GM18861 (cell line): ENCODE data around the gene IGHMBP2.

Experiments used
- ATAC-seq: cut with Tn5 transposase; IDR thresholded peaks from one replicate; pipeline ENCODE4 v1.9.1; 2021; ENCODE audit not compliant: unreplicated experiment

Gene IGHMBP2

DNA sequence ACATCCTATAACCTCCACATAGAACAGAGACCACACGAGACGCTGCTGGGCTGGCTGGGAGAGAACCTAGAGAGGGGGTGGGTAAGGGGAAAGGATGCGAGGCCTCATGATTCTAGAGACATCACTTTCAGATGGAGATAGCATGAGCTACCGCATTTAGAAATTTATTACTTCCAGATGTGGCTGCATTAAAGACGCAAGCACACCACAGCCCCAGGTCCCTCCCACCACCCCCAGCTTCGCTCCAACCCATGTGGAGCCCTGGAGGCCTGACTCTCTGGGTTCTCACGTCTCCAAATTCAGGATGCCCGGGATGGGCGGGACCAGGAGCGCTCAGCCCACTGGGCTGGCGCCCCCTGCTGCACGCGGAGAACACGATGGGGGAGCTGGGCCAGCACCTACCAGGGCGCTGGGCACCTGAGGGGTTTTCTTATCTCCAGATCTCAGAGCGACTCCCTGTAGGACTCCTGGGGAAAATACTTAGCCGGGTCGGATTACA is 13.7 kb upstream of the IGHMBP2 start:
- no peak for ATAC-seq

DNA sequence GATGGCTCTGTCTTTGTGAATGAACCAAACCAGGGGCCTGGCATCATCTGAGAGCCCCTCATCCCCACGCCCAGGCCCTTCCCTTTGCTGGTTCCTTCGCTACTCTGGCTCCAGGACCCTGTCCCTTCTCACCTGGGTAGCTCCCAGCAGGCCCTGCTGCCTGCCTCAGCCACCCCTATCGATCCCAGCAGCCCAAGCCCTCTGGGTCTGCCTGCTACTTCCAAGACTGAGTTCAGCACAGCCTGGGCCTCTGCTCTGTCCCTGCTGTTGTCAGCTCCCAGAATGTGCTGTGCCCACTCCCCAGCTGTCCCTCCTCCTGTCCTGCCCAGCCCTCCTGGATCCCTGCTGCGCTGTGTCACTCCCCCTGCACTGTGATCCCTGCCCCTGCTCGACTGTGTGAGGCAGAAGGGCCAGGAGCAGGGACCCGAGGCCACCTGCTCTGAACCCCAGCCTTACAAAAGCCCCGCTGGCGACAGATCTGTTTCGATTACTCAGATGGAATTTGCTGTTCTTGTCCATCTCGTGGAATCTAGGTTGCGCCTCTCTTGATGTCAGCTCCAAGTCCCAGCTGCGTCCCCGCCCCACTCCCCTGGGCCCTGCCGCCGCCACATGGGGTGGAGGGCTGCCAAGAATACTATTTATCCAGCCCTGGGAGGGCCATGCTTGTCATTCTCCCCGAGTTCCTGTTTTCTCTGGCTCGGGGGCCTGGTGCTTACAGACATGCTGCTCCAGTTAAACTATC is 13.0 kb upstream of the IGHMBP2 start:
- ATAC-seq, result no peak

DNA sequence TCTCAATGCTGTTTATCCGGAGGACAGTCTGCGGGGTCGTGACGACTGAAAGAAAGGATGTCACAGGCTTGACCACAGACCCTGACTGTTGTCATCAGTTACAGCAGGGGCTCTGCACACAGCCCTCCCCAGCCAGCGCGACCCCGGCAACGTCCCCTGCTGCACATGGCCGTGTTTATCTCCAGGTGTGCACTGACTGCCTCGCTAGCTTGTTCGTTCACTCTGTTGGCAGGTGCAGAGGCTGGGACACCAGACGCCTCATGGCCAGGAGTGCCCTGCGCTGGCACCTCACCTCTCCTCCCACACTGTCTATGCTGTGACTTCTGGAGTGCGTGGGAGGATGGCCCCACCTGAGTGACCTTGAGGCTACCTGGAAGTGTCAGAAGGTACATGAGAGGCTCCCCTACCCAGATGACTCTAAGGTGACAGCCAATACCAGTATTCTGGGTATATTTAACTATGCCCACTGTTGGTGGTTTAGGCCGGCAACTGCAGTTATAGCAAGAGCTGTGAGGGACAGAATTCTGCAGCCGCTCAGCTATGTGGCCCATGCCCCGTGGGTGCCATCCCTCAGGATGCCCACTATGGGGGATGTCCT is 12.2 kb upstream of the IGHMBP2 start:
- no peak for ATAC-seq

DNA sequence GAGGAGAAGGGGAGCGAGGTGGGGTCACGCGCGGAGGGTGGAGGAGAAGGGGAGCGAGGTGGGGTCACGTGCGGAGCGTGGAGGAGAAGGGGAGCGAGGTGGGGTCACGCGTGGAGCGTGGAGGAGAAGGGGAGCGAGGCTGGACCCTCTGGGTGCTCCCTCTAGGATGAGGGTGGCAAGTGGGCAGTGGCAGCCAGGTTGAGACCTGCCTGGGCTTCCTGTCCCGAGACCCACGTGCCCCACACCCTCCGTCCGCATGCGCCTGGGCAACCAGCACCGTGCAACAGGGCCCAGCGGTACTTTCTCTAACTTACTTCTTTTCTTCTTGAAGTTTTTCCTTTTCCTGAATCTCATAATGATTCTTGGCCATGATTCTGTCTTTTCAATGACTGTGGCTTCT is 11.1 kb upstream of the IGHMBP2 start:
- ATAC-seq, result no peak

DNA sequence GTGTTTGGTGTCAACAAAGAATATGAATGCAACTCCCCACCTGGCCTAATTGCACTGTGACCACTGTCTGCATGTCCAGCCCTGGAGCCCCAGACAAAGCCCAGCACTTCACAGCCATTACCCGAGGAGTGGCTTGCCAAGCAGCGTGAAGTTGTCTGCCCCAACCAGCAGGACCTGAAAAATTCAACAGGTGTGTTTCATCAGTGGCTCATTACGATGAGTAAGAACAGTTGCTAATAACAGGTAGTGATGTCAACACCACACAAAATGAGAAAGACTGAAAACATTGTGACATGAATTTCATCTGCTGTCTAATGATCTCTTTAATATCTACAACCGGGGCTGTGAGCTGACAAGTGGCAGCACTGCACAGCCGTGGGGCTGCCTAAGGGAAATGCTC is 10.4 kb upstream of the IGHMBP2 start:
- no peak for ATAC-seq

DNA sequence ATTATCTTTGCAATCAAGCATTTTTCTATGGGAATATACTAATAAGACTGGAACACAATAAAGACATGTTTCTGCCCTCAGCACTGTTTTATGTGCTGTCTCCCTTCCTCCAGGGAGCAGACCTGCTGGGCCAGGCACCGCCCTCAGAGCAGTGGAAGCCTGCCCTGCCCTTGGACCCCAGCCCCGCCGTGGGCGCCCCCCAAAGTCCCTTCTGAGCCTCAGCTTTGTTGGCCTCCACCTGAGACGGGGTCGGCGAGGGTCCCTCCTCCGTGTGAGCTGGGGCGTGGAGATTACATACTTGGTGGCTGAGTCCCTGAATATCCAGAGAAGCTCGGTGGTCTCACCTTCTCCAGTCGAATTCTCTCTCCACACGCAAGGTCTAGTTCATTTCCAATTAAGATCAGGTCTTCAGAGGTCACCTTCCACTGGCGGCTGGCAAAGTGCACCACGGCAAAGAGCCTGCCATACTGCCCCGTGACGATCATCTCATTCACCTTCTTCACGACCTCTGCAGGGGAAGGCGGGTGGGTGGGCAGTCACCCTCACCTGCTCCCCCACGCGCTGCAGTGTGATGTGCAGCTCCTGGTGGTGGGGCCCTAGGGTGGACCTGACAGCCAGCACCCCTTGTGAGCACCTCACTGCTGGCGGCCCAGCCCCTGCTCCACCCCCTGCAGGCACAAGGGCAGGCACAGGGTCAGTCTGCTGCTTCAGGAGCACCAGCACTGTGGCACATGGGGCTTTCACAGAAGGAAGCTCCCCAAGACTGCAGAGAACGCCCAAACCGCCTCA is 7.3 kb upstream of the IGHMBP2 start:
- no peak for ATAC-seq

DNA sequence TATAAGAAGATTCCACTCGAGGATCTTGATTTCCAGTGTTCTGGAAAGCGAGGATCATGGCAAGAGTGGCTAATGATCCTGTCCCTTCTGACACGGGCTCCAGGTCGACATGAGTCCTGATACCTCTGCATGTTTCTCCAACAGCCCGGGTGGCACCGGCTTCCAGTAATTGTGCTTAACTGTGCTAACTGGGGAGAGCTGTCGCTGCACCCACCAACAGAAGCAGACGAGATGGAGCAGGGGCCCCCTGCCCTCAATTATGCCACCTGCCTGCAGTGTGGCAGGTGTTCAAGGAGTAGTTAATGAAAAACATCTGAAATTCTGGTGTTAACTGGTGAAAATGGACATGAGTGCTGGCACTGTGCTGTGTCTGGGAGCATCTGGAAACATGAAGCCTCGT is 6.2 kb upstream of the IGHMBP2 start:
- no peak for ATAC-seq

DNA sequence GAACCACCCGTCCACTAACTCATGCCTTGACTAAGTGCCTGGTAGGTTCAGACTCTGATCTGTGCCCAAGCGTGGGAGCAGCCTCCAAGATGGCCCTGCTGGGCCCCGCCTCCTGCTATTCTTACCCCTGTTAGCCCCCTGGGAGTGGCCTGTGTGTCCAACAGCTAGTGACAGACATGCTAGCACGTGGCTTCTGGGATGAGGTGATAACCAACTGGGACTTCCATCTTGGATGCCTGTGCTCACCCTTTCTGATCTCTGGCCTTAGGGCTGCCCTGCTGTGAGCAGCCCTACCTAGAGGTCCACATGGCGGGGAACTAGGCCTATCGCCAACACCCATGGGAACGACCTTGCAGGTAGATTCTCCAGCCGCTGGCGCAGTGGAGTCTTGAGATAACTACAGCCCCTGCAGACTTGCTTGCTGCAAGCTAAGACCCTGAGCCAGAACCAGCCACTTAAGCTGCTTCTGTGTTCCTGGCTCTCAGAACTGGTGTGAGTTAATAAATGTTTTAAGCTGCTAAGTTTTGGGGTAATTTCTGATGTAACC is 2.8 kb upstream of the IGHMBP2 start:
- no peak for ATAC-seq

DNA sequence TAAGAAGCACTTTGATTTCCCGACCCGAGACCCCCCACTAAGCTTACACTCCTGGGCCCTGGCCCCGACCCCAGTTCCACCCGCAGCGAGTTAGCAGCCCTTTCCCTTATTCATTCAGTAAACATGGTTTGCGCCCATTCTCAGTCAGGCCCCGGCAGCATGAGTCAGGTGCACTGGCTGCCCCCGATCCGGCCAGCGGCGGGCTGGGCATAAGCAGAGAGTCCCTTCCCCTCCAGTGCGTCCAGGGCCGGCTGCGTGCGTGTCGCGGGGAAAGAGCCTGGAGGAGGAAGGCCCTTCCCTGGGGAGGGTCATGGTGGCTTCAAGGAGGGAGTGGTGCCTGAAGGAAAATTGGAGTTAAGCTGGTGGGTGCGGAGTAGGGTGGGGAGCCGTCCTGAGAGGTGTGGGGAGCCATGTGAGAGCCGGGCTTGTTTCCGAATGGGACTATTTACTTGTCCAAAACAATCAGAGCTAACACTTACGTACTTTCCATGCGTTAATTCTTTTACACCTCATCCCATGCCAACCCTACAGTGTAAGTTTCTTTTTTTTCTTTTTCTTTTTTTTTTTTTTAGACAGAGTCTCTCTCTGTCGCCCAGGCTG is 657 bp downstream of the IGHMBP2 start:
- no peak for ATAC-seq

DNA sequence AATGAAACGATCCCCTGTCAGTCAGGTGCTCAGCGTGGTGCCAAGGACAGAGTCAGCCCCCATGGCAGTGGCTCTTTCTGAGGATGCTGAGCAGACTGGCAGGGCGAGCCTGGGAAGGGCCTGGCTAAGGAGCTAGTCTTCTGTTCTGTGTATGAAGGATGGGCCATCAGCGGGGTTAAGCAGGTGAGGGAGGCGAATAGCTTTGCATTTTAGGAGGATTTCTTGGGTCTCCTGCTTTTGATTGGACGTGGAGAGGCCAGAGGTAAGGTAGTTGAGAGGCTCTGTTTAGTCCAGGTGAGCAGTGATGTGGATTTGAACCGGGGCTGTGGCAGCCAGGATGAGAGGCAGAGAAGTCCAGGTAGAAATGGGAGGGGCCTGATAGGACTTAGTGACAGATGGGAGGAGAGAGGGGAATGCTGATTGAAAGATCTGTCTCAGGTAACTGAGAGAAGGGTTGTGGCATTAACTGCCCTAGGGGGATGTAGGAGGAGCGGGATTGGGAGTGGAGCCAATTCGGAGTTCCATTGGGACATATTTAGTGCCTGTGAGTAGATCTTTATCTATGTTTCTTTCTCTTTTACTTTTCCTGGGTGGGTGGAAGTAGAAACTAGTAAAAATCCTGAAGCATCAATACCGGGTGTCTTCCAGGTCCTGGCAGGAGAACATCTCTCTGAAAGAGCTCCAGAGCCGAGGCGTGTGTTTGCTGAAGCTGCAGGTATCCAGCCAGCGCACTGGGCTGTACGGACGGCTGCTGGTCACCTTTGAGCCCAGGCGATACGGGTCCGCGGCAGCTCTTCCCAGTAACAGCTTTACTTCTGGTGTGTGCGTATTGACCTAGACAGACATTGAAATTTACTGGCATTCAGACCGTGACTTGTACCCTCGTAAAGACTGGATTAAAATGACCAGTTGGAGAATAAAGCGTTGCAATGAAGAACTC is 2.0 kb downstream of the IGHMBP2 start:
- ATAC-seq, result no peak

DNA sequence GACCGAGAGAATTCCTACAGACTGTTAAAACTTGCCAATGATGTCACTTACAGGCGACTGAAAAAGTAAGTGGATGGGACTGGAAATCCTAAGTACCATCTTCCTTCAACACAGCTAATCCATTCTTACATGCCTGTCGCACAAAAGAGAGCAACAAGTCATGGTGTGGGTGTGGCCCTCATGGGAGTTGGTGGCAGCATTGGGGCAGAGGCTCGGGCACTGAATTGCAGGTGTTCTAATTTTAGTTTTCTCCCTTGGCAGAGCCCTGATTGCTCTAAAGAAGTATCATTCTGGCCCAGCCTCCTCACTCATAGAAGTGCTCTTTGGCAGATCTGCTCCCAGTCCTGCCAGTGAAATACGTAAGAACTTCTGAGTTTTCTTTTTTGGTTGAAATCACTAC is 4.6 kb downstream of the IGHMBP2 start:
- no peak for ATAC-seq

DNA sequence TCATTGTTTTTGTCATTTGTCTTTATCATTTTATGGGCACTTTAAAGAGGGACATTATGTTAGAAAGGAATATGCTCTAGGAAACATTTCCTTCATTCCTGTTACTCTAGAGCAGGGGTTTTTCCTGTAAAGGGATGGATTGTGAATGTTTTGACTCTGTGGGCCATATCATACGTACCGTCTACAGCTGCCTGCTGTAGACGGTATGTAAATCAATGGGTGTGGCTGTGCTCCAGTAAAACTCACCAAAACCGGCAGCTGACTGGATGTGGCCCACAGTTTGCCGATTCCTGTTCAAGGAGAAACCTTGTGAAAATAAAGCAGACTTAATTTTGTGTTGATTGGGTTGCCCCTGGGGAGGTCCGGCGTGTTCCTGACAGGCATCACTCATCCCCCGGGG is 7.3 kb downstream of the IGHMBP2 start:
- ATAC-seq, result no peak

DNA sequence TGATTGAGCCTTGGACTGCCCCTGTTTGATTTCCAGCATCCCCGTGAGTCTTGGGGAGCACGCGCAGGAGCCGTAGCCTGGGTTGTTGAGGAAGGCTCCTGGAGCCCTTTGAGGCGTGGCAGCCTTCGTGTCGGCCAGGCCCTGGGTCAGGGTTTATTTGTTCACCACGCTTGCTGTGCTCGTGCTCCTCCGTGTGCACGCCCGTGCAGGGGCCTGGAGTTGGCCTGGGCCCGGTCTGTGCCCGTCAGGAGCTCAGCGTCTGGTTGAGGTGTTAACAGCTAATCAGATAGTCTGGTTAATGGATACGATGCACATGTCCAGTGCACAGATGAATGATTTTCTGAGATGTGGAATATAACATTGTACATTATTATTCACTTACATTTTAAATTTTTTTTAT is 8.0 kb downstream of the IGHMBP2 start:
- ATAC-seq, result no peak

DNA sequence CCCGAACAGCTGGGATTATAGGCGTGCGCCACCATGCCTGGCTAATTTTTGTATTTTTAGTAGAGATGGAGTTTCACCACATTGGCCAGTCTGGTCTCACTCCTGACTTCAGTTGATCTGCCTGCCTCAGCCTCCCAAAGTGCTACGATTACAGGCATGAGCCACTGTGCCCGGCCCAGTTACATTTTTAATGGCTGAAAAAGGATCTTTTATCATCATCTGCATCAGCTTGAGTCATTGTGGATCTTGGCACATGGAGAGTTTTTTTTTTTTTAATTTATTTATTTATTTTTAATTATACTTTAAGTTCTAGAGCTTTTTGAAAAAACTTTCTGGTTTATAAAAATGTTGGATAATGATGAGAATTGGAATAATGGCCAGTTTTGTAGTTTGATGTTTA is 8.6 kb downstream of the IGHMBP2 start:
- ATAC-seq, result no peak

DNA sequence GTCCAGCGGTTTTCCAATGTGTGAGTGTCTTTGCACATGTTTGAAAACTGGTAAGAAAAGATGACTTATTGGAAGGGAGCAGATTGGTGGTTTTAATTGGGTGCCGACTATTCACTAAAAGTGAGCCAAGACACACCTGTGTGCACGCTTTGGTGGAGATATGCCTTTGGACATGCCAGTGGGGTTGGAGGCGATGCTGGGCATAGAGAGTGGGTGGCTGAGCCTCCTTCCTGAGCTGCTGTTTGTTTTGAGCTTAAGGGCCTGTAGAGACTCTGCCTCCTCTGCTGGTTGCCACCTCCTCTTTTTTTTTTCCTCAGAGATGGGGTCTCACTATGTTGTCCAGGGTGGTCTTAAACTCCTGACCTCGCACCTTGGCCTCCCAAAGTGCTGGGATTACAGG is 9.5 kb downstream of the IGHMBP2 start:
- ATAC-seq, result no peak

DNA sequence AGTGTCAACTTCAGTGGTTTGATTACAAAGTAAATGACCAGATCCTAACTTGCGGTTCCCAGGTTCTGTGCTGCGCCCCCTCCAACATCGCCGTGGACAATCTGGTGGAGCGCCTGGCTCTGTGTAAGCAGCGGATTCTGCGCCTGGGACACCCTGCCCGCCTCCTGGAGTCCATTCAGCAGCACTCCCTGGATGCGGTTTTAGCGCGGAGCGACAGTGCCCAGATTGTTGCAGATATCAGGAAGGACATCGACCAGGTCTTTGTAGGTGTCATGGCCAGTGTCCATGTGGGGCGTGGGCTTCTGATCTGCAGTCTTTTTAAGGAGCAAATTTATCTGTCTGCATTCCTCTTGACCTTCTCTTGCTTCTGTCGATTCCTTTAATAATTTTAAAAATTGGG is 11.1 kb downstream of the IGHMBP2 start:
- no peak for ATAC-seq

DNA sequence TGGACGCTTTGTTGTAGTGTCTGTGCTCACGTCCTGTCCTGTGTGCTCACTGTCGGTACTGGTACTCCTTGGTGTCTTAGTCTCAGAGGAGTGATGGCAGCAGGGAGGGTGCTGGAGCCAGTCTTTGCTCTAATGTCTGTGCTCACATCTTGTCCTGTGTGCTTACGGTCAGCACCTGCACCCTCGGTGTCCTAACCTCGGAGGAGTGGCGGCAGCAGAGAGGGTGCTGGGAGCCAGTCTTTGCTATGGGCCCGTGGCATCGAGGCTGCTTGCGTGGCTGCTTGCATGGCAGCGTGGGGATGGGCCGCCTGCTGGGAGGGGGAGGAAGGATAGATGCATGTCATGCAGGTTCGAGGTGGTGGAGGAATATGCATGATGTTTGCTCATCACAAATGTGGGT is 12.7 kb downstream of the IGHMBP2 start:
- ATAC-seq, result no peak

DNA sequence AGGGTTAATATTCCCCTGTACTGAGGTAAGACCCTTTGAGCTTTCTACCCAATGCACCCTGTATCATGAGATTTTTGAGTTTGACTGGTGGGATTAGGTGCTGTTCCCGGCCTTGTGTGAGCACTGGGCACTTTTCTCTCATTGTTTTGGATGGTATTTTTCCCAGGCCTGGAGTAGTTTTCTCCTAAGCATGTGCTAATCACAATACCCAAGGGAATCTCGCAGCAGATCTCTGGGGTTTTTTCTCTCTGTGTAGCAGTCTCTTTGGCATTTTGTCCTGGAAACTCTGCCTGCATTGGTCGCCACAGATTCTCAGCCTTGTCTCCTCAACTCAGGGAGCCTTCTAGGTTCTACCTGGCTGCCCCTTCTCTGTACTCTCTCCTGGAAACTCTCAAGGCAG is 19.9 kb downstream of the IGHMBP2 start:
- ATAC-seq, result no peak

DNA sequence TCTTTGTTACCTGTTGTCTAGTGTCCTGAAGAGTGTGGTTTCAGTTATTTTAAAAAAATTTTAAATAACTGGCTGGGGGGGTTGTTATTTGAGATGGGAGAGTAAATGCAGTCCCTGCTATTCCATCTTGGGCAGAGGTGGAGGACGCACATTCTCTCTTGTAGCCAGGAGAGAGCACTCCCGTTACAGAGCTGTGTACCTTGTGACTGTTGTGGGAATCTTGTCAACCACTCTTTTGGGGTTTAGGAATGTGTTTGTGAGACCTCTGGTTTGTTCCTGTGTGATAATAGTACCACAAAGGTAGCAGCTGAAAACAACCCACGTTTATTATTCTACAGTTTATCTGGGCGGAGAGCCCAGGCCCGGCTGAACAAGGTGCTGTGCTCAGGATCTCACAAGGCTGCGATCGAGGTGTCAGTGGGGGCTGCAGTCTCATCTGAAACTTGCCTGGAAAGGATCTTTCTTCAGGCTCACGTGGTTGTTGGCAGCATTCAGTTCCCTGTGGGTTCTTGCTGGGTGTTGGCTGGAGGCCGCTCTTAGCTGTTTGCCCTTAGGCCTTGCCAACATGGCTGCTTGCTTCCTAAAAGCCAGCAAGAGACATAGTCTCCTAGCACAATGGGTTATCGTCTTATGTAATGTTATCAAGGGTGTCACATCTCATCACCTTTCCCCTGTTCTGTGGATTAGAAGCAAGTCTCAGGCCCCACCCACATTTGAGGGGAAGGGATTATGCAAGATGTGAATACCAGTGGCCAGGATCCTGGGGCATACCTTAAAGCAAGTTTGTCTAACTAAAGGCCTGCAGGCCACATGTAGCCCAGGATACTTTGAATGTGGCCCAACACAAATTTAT is 20.6 kb downstream of the IGHMBP2 start:
- ATAC-seq, result no peak
